ENCODE measurements around the gene SNX24.
"Not testable (repeated sequence)": the region's sequence is repeated elsewhere in the genome, so short reads cannot be mapped to it uniquely, and the experiment has no call there.

SNX24 gene, protein sequence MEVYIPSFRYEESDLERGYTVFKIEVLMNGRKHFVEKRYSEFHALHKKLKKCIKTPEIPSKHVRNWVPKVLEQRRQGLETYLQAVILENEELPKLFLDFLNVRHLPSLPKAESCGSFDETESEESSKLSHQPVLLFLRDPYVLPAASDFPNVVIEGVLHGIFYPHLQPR

GRCh38 chr5:122845229-122846050, at the start of gene SNX24:
SNX24 (plus strand) TSS chr5:122845613; CDS start chr5:122845634, 21 bp downstream.
- DNase-seq, result peak; percentile 53

DNA sequence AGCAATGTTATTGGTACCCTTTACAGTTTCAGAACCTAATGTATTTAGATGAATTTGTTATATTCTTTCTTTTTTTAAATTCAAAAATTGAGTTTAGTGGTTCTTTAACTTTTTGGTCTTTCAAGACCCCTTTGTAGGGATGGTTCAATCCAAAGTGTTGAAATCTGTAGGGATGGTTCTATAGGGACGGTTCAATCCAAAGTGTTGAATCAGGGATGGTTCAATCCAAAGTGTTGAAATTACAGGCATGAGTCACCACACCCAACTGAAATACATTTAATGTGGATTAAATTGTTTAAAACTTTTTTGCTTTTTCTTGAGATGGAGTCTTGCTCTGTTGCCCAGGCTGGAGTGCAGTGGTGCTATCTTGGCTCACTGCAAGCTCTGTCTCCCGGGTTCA, 39.9 kb upstream of the SNX24 start:
- no peak for DNase-seq

DNA sequence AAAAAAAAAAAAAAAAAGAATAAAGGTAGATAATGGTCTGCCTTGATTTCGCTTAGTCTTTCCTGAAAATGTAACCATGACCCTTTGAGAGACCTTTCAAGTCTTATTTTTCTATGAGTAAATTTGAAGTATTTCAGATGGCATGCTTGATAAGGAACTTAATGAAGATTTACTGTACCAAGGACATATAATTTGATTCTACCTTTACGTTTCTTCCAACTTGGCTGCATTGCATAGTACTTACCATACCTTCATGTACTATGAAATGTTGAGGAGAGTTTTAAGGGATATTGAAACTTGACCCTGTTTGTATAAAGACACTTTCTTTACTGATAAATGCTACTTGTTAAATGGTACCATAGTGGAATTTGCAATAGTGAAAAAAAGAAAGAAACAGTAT, 35.0 kb upstream of the SNX24 start:
- no peak for DNase-seq

DNA sequence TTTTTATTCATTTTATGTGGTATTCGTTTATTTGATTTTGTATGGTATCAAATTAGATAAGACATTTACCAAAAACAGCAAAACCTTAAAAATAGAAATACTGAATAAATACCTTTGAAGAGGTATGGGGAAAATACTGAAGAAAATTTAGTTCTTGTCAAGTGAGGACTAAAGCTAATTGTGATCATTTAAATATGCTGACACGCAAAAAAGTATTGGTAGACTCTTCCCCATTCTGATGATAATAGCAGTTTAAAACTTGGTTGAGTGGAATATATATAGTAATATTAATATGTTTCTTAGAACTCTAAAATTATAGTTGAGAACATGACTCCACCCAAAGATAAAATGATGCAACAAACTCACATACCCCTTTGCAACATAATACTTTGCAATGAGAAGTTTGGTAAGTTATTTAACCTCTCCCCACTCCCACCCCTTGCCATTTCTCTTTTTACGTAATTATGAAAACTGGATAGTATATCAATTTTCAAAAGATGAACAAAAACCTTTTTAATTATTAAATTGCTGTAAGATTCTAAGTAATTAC, 30.1 kb upstream of the SNX24 start:
- no peak for DNase-seq

DNA sequence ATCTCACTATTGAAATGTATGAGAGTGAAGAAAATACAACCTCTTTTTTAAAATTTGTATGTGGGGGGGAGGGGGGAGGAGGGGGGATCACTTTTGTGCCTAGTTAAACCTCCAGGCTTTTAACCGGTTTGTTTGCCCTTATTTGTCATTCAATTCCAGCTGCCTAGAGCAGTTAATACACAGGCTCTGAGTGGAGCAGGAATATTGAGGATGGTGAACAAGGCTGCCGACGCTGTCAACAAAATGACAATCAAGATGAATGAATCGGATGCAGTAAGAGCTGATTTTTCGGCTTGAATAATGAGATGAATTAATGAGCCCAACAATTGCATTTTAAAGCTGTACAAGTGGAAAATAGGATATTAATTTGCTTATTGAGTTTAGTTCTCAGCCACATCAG, 28.7 kb upstream of the SNX24 start:
- no peak for DNase-seq

DNA sequence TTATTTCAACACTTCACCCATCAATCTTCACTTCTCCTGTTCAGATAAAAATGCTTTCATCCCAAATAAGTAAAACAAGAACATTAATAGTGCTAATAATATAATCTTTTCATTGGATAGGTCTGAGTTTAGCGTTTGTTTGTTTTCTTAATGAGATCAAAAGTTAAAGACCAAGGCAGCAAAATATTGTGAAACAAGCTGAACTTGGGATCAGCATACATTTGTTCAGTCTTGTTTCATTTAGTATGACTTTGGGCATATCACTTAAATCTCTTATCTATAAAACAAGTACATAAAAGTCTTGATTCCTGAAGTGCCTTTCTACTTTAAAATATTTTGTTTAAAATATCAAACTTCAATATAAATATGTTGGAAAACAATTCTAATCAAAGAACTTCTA, 13.4 kb upstream of the SNX24 start:
- DNase-seq, result no peak

GRCh38 chr5:122835681-122836080, 9.7 kb upstream of the SNX24 start:
- DNase-seq, result no peak

DNA sequence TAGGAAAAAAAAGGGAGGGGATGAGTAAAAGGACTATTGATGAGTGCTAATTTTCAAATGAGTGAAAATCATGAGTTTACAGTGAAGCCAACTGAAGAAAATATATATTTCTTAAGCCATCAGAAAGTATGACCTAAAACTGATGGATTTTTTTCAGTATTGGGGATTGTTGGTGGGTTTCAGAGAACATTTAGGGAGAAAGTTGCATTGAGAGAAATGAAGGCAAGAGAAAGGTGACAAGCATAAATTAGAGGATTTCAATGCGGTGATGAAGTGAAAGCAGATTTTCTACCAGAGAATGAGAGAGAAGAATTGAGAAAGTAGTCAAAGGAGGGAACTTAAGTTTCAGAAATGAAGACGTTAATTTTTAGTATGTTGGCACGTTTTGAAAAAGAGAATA, 8.5 kb upstream of the SNX24 start:
- DNase-seq, result no peak

GRCh38 chr5:122839731-122840130, 5.7 kb upstream of the SNX24 start:
- no peak for DNase-seq

DNA sequence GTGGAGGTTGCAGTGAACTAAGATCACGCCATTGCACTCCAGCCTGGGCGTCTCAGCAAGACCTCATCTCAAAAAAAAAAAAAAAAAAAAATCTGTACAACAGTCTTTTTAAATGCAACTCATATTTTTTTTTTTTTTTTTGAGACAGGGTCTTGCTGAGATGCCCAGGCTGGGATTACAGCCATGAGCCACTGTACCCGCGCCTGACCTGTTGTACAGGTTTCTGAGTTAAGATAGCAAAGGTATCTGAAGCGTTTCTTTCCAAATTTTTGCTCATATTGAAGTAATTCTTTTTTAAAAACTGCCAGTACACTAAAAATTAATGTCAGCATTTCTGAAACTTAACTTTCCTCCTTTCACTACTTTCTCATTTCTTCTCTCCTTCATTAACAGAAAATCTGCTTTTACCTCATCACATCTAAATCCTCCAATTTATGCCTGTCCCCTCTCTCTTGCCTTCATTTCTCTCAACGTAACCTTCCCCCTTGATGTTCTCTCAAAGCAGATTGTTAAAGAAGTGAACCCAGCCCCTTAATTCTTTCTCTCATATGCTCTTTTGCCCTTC, 3.3 kb upstream of the SNX24 start:
- no peak for DNase-seq

DNA sequence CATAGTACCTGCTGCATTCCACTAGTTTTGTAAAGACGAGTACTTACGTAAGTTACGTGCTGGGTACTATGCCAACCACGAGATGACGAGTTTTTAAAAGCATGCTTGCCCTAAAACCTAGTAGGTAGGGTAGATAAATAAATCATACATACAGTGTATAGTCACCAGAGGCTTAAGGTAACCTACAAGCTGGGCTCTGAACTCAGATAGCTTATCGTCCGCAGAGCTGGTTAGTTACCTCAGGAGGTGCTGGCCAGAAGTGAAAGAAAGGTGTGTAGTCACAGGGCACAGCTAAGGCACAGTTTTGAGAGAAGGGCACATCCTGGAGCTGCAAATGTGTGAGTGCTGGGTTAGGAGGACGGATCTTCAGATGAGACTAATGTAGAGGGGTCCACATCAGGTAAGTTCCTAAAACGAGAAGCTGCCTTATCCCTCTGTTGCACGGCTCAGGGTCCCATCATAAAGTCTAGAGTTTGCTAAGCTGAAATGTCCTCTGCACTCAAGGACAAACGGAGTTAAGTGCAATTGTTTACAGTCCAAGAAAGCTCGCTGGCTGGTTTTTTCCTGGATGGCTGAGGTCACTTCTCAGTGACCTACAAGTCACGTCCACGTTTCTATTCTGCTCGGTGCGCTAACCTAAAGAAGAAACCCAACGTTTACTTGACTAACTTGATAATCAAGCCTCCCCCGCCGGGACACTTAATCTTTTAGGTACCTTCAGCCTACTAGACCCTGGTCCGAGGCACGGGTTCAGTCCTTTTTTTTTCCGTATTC, 1.1 kb upstream of the SNX24 start:
- no peak for DNase-seq

DNA sequence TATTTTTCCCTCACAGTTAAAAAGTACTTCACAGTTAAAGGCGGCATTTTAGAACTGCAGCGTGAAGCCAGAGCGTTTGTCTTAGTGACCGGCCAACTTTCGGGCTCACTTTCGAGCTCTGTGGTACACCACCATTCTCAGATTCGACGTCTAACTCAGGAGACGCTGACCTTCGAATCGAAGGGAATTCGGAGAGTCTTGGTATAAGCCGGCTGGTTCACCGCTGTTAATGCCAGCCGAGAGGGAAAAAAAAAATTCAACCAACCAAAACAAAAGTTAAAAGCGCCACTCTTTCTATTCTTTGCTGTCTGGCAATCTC, 544 bp upstream of the SNX24 start:
- no peak for DNase-seq

- DNase-seq, result no peak
Measured at GRCh38 chr5:122846051-122846550, 688 bp downstream of the SNX24 start.

- no peak for DNase-seq
Measured at GRCh38 chr5:122847687-122848081, 2.3 kb downstream of the SNX24 start.

DNA sequence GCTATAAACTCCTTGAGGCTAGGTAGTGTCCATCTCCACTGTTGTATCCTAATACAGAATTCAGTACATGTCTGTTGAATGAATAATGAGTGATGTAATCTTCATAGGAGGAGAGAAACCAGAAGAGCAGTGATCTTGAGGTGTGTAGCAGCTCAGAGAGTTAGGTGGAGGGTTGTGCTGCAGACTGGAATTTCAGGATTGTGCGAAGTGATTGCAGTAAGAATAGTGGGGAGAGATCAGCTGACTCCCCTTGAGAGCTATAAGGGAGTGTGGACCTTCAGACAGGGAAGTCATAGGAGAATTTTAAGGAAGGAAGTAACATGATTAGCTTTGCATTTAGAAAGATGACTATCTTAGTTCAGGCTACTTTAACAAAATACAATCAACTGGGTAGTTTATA, 4.4 kb downstream of the SNX24 start:
- peak; percentile 26 for DNase-seq

DNA sequence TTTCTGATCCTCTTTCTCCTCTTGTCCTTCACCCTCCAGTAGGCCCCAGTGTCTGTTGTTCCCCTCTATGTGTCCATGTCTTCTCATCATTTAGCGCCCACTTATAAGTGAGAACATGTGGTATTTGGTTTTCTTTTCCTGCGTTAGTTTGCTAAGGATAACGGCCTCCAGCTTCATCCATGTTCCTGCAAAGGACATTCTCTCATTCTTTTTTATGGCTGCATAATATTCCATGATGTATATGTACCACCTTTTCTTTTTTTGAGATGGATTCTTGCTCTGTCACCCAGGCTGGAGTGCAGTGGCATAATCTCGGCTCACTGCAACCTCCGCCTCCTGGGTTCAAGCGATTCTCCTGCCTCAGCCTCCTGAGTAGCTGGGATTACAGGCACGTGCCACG, 12.1 kb downstream of the SNX24 start:
- not testable (repeated sequence) for DNase-seq

DNA sequence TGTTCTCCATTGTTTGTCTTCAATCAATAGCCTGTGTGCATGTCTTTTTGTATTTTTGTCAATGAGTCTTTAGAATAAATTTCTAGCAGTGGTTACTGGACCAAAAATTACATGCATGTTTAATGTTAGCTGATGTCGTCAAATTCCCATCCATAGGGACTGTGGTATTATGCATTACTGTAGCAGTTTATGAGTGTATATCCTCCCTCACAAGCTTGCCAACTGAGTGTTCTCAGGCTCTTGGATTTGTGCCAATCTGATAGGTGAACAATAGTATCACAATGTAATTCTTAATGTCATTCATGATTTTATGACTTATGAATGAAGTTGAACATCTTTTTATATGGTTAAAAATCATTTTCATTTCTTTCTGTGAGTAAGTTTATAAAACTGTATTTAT, 13.0 kb downstream of the SNX24 start:
- DNase-seq, result no peak

DNA sequence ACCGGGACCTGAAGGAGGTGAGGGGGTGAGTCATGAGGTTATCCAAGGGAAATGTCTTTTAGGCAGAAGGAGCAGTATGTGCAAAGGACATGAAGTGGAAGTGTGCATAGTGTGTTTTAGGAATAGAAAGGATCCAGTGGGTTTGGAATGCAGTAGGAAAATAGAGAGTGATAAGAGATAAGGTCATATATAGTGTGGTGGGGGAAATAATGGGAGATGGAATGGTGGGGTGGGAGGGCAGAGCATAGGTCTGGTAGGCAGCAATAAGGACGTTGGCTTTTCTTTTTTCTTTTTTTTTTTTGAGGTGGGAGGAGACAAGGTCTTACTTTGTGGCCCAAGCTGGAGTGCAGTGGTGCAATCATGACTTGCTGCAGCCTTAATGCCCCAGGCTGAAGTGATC, 17.8 kb downstream of the SNX24 start:
- no peak for DNase-seq

DNA sequence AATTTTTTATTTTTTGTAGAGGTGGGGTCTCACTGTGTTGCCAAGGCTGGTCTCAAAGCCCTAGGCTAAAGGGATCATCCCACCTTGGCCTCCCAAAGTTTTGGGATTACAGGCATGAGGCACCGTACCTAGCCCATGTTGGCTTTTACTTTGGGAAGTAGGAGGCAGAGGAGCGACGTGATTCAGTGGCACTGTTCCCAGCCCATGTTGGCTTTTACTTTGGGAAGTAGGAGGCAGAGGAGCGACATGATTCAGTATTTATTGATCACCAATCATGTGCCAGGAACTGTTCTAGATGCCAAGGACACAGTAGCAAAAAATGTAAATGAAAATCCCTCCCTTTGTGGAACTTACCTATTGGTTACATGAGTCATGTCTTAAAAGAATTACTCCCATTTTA, 18.3 kb downstream of the SNX24 start:
- DNase-seq, result no peak

GRCh38 chr5:122864400-122864799, 19.0 kb downstream of the SNX24 start:
- DNase-seq, result no peak

- no peak for DNase-seq
Measured at GRCh38 chr5:122864842-122865241, 19.4 kb downstream of the SNX24 start.

GRCh38 chr5:122870219-122870856, 24.9 kb downstream of the SNX24 start:
- DNase-seq, result no peak

GRCh38 chr5:122871661-122872060, 26.2 kb downstream of the SNX24 start:
- no peak for DNase-seq

All from MV-4-11 (cell line).